ENCODE measurements around the gene RRP1. TPM values are rescaled to one million over a fixed set of nuclear protein-coding genes. Genes with fewer than 3 reads are reported as not detected.
A peak's percentile ranks its signal among the peaks of the same experiment; 100 is the strongest.

RRP1 gene
- total and polyA plus RNA-seq, 9 of the 15 experiments (the other 6 are each of a cell fraction or from before 2014, with no cell fraction given), result 0.89 to 105 (median 51.6) TPM

DNA sequence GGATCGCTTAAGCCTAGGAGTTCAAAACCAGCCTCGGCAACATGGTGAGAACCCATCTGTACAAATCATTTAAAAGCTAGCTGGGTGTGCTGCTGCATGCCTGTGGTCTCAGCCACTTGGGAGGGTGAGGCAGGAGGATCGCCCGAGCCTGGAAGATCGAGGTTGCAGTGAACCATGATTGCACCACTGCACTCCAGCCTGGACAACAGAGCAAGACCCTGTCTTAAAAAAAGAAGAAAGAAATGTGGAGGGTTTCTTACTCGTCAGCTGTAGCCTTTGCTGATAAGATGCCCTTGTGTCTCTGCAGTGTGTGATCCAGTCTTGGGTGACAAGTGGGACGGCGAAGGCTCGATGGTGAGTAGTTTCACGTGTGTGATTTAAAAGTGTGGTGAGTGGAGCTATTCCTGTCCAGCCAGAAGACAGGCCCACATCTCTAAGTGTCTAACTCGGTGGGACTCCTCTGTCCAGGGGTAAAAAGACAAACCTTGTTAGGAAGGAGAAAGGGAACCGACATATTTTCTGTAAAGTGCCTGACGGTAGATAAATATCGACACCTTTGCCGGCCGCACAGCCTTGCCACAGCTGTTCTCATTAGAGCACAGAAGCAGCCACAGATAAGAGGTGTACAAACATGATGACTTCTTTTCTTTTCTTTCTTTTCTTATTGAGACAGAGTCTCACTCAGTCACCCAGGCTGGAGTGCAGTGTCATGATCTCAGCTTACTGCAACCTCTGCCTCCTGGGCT, 43.4 kb upstream of the RRP1 start:
- ATAC-seq, result peak; percentile 72
- 48% methylated on average over 16 of the region's 16 CpGs for WGBS (ENCODE audit: insufficient coverage, low coverage, missing lambda C conversion rate)
- H3K9me1 ChIP-seq (ENCODE audit: control insufficient read depth, insufficient read depth, low read length), result no peaks in the 10 kb centered on the region
- H3K36me3 ChIP-seq (ENCODE audit: control insufficient read depth, insufficient read depth, low read length), result peaks cover 82% of the 10 kb centered on the region; the same call in 2 of the 3 replicates
- H3K4me3 ChIP-seq, result no peak overlapping the region
- intact Hi-C loops (cut with micrococcal nuclease), result no loop called here
- H3K27ac ChIP-seq (ENCODE audit: extremely low read depth, low read depth, low read length), result peak overlapping the region; percentile 34; the same call in 2 of the 3 replicates
- peak; percentile 85 for FAIRE-seq
- no peak overlapping the region; a peak in 1 of 4 replicates for H3K9ac ChIP-seq (ENCODE audit: insufficient read depth in 1 of 2, low read depth in 2 of 2, low read length in 2 of 2)
- peaks cover 7 to 37% of the 10 kb centered on the region in 2 experiments; a peak in 4 of 5 replicates for H3K4me1 ChIP-seq (replicated peaks in 1 of 2; ENCODE audit: control insufficient read depth in 2 of 2, insufficient read depth in 2 of 2, low read length in 2 of 2)
- in situ Hi-C loops (cut with MboI), result no loop called here
- POLR2A ChIA-PET, result interaction anchor here (0.6 to 2.7 kb wide), 10 partner anchors 9 to 184 kb away, joined by 3 to 19 read pairs (median 3); no protein-coding TSS in a partner anchor
- H3K27me3 ChIP-seq (ENCODE audit: control insufficient read depth in 2 of 2, insufficient read depth in 2 of 2, low read length in 2 of 2), result no peaks in the 10 kb centered on the region
- peak overlapping the region; percentile 40; the same call in 1 of the 2 replicates for H3K4me2 ChIP-seq (ENCODE audit: insufficient read depth, low read length)
- H3K79me2 ChIP-seq (ENCODE audit: control insufficient read depth, insufficient read depth, low read length), result no peaks in the 10 kb centered on the region
- H4K20me1 ChIP-seq (replicated peaks; ENCODE audit: control insufficient read depth, insufficient read depth, low read length), result peaks cover 11% of the 10 kb centered on the region; the same call in 1 of the 2 replicates
- no TSS peak for BruUV-seq (replicated peaks)
- no peak overlapping the region for H2AFZ ChIP-seq (ENCODE audit: low read depth, low read length)
- peak in 1 of 4 experiments; percentile 52 for DNase-seq (ENCODE audit: extremely low read depth in 1 of 4, low spot score in 3 of 4)
- no peaks in the 10 kb centered on the region for H3K9me3 ChIP-seq (replicated peaks; ENCODE audit: control insufficient read depth, insufficient read depth, low read depth, low read length)
- CTCF ChIA-PET (ENCODE audit: low intra/inter-chr PET ratio), result no interaction called here
- TF ChIP-seq, protein P1, sequence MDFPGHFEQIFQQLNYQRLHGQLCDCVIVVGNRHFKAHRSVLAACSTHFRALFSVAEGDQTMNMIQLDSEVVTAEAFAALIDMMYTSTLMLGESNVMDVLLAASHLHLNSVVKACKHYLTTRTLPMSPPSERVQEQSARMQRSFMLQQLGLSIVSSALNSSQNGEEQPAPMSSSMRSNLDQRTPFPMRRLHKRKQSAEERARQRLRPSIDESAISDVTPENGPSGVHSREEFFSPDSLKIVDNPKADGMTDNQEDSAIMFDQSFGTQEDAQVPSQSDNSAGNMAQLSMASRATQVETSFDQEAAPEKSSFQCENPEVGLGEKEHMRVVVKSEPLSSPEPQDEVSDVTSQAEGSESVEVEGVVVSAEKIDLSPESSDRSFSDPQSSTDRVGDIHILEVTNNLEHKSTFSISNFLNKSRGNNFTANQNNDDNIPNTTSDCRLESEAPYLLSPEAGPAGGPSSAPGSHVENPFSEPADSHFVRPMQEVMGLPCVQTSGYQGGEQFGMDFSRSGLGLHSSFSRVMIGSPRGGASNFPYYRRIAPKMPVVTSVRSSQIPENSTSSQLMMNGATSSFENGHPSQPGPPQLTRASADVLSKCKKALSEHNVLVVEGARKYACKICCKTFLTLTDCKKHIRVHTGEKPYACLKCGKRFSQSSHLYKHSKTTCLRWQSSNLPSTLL (IDR thresholded peaks at IDR 0.05), result no peak
- no peak for TF ChIP-seq MCM3 (IDR thresholded peaks at IDR 0.05)
- no peak for TF ChIP-seq SMARCC2 (IDR thresholded peaks at IDR 0.05; ENCODE audit: low read depth)
- TF ChIP-seq PML (IDR thresholded peaks at IDR 0.05; ENCODE audit: low read length), result no peak
- no peak for TF ChIP-seq SMAD1 (IDR thresholded peaks at IDR 0.05; ENCODE audit: low read depth, low read length, partially characterized antibody)
- peak; percentile 14; the same call in 1 of the 2 replicates for TF ChIP-seq ZEB2 (IDR thresholded peaks at IDR 0.05)
- no peak for TF ChIP-seq IFI16 (CRISPR knock-in tag; IDR thresholded peaks at IDR 0.05)
- TF ChIP-seq, protein P2, sequence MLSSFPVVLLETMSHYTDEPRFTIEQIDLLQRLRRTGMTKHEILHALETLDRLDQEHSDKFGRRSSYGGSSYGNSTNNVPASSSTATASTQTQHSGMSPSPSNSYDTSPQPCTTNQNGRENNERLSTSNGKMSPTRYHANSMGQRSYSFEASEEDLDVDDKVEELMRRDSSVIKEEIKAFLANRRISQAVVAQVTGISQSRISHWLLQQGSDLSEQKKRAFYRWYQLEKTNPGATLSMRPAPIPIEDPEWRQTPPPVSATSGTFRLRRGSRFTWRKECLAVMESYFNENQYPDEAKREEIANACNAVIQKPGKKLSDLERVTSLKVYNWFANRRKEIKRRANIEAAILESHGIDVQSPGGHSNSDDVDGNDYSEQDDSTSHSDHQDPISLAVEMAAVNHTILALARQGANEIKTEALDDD (IDR thresholded peaks at IDR 0.05), result no peak
- TF ChIP-seq RUNX1 (IDR thresholded peaks at IDR 0.05; ENCODE audit: low read depth), result no peak
- no peak for TF ChIP-seq ZFX (CRISPR knock-in tag; IDR thresholded peaks at IDR 0.05)
- peak; percentile 79 for TF ChIP-seq CBFA2T3 (IDR thresholded peaks at IDR 0.05)
- TF ChIP-seq, protein P3, sequence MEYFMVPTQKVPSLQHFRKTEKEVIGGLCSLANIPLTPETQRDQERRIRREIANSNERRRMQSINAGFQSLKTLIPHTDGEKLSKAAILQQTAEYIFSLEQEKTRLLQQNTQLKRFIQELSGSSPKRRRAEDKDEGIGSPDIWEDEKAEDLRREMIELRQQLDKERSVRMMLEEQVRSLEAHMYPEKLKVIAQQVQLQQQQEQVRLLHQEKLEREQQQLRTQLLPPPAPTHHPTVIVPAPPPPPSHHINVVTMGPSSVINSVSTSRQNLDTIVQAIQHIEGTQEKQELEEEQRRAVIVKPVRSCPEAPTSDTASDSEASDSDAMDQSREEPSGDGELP (CRISPR knock-in tag; IDR thresholded peaks at IDR 0.05; ENCODE audit: borderline replicate concordance), result peak; percentile 92
- TF ChIP-seq, protein P4, sequence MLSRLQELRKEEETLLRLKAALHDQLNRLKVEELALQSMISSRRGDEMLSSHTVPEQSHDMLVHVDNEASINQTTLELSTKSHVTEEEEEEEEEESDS (CRISPR knock-in tag; IDR thresholded peaks at IDR 0.05), result no peak
- TF ChIP-seq CGGBP1 (CRISPR knock-in tag; IDR thresholded peaks at IDR 0.05), result no peak
- no peak for TF ChIP-seq ZC3H4 (CRISPR knock-in tag; IDR thresholded peaks at IDR 0.05; ENCODE audit: borderline replicate concordance)
- TF ChIP-seq MTF1 (CRISPR knock-in tag; IDR thresholded peaks at IDR 0.05; ENCODE audit: borderline replicate concordance), result no peak
- no peak for TF ChIP-seq VEZF1 (CRISPR knock-in tag; IDR thresholded peaks at IDR 0.05)

All from K562 (cell line).